SK-N-SH (cell line): Measurements from ENCODE around the gene SAP30L.

Experiments used
- TAF1 ChIP-seq: IDR thresholded peaks from 2 replicates; pipeline ENCODE4 v1.6.1; 2012; ENCODE audit warnings: low read depth, mild to moderate bottlenecking, low read length, moderate library complexity, borderline replicate concordance
- TCF12 ChIP-seq: IDR thresholded peaks from 2 replicates; pipeline ENCODE4 v1.4.0; 2012
- TEAD4 ChIP-seq: IDR thresholded peaks from 2 replicates; pipeline ENCODE4 v1.4.0; 2012; ENCODE audit warnings: mild to moderate bottlenecking, borderline replicate concordance; ENCODE audit not compliant: insufficient read depth
- YY1 ChIP-seq: IDR thresholded peaks from 2 replicates; pipeline ENCODE4 v1.4.0; 2012; ENCODE audit warnings: low read depth, mild to moderate bottlenecking
- TF ChIP-seq, protein P1 (sequence below): fragments of 200-600 bp; sonication (generic); IDR thresholded peaks from 2 replicates; pipeline ENCODE4 v1.6.1; 2017; ENCODE audit warnings: antibody characterized with exemption, mild to moderate bottlenecking, moderate library complexity
- TF ChIP-seq, protein P2 (sequence below): IDR thresholded peaks from 2 replicates; pipeline ENCODE4 v1.4.0; 2012; ENCODE audit warnings: low read depth
- TF ChIP-seq, protein P3 (sequence below): IDR thresholded peaks from 2 replicates; pipeline ENCODE4 v1.4.0; 2012; ENCODE audit warnings: low read depth, borderline replicate concordance

DNA sequence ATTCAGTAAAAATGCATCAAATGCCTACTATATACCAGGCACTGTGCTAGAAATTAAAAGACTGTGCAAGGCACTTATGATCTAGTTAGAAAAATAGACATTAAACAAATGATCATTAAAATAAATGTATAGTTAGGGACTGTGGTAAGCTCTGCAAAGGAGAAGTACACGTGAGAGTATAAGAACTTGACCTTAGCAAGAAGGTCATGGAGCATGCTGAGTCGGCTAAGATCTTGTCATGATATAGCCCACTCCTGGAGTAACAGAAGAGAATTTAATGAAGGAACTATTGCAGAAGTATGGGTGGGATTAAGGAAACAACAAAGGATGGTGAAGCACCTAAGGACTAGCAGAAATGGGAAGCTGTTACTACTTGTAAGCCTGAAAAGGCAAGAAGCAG lies 23.5 kb upstream of the SAP30L start:
- TF ChIP-seq, protein P1, sequence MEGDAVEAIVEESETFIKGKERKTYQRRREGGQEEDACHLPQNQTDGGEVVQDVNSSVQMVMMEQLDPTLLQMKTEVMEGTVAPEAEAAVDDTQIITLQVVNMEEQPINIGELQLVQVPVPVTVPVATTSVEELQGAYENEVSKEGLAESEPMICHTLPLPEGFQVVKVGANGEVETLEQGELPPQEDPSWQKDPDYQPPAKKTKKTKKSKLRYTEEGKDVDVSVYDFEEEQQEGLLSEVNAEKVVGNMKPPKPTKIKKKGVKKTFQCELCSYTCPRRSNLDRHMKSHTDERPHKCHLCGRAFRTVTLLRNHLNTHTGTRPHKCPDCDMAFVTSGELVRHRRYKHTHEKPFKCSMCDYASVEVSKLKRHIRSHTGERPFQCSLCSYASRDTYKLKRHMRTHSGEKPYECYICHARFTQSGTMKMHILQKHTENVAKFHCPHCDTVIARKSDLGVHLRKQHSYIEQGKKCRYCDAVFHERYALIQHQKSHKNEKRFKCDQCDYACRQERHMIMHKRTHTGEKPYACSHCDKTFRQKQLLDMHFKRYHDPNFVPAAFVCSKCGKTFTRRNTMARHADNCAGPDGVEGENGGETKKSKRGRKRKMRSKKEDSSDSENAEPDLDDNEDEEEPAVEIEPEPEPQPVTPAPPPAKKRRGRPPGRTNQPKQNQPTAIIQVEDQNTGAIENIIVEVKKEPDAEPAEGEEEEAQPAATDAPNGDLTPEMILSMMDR = no peak
- TF ChIP-seq, protein P2, sequence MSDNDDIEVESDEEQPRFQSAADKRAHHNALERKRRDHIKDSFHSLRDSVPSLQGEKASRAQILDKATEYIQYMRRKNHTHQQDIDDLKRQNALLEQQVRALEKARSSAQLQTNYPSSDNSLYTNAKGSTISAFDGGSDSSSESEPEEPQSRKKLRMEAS = no peak
- TF ChIP-seq TAF1 = no peak
- TF ChIP-seq, protein P3, sequence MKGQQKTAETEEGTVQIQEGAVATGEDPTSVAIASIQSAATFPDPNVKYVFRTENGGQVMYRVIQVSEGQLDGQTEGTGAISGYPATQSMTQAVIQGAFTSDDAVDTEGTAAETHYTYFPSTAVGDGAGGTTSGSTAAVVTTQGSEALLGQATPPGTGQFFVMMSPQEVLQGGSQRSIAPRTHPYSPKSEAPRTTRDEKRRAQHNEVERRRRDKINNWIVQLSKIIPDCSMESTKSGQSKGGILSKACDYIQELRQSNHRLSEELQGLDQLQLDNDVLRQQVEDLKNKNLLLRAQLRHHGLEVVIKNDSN = no peak
- no peak for TF ChIP-seq TCF12
- no peak for TF ChIP-seq TEAD4
- no peak for TF ChIP-seq YY1
